Gastrocnemius medialis (tissue), 4 donors: ENCODE data around the gene ABHD15. TPM values are rescaled to one million over a fixed set of nuclear protein-coding genes. Genes with fewer than 3 reads are reported as not detected.

Experiments
- ATAC-seq, 2 donors: fragments of 150-250 bp; one replicate each; pipeline ENCODE4 v1.9.1; 2016
- DNase-seq, 2 donors: peaks; one replicate each; pipeline ENCODE4 v3.0.0-alpha.2; 2019
- H3K27ac ChIP-seq, 4 donors: fragments of 200-600 bp; sonication (generic); 1 replicate in 1 of 4; 2 replicates in 3 of 4; pipeline ENCODE4 v1.5.1; 2016 to 2018; ENCODE audit warnings: mild to moderate bottlenecking in 2 of 4, moderate library complexity in 1 of 4
- H3K27me3 ChIP-seq, 3 donors: fragments of 200-600 bp; sonication (generic) in 2 of 3; 1 replicate in 1 of 3; 2 replicates in 2 of 3; pipeline versions ENCODE4 v1.5.1 to v1.6.0; 2016 to 2019; ENCODE audit warnings: mild to moderate bottlenecking in 1 of 3, moderate library complexity in 1 of 3
- H3K36me3 ChIP-seq, 2 donors: fragments of 200-600 bp; sonication (generic) in 1 of 2; one replicate each; pipeline ENCODE4 v1.5.1; 2017 to 2018
- H3K4me1 ChIP-seq, 2 donors: fragments of 200-600 bp; sonication (generic) in 1 of 2; one replicate each; pipeline ENCODE4 v1.5.1; 2016 to 2017; ENCODE audit warnings: mild to moderate bottlenecking in 2 of 2
- H3K4me3 ChIP-seq, 4 donors: fragments of 200-600 bp; sonication (generic) in 3 of 4; 1 replicate in 1 of 4; 2 replicates in 3 of 4; pipeline ENCODE4 v1.5.1; 2016 to 2019; ENCODE audit warnings: mild to moderate bottlenecking in 2 of 4
- H3K9me3 ChIP-seq, 3 donors: fragments of 200-600 bp; sonication (generic) in 2 of 3; 1 replicate in 1 of 3; 2 replicates in 2 of 3; pipeline ENCODE4 v1.5.1; 2016 to 2019
- CTCF ChIP-seq, 5 experiments: fragments of 450-650 bp in 3 of 5; fragments of 200-600 bp in 2 of 5; sonication (generic) in 2 of 5; IDR thresholded peaks in 4 of 5; conservative IDR thresholded peaks in 1 of 5; 1 replicate in 4 of 5; 2 replicates in 1 of 5; pipeline ENCODE4 v1.5.1; 2016 to 2019; ENCODE audit warnings: antibody characterized with exemption in 5 of 5, mild to moderate bottlenecking in 3 of 5, moderate library complexity in 3 of 5
- POLR2A ChIP-seq, 2 donors: fragments of 450-650 bp; IDR thresholded peaks; one replicate each; pipeline ENCODE4 v1.6.1; 2017; ENCODE audit warnings: antibody characterized with exemption in 2 of 2, mild to moderate bottlenecking in 2 of 2, moderate library complexity in 2 of 2
- in situ Hi-C, 4 donors: fragments of 200-750 bp; cut with MboI; loops; one replicate each; pipeline versions ENCODE4 v1.15.0 to v1.8.0; 2017; ENCODE audit warnings: low sequenced_read_pairs in 4 of 4
- intact Hi-C: fragments of 100-400 bp; cut with DNase I; formaldehyde crosslinking; loops from one replicate; pipeline ENCODE4 v1.15.1; 2023; ENCODE audit warnings: low total_unique reads
- total RNA-seq, 4 donors: library from RNA; depleted of rRNA; stranded (reverse); fragments of >200 nt; gene quantifications; one replicate each; pipeline versions ENCODE4 v1.1.0 to v1.2.3, GENCODE V29; 2016

Gene ABHD15
- total RNA-seq, 4 donors from 2014 or later: 2.6 to 5.7 (median 5.0) TPM

DNA sequence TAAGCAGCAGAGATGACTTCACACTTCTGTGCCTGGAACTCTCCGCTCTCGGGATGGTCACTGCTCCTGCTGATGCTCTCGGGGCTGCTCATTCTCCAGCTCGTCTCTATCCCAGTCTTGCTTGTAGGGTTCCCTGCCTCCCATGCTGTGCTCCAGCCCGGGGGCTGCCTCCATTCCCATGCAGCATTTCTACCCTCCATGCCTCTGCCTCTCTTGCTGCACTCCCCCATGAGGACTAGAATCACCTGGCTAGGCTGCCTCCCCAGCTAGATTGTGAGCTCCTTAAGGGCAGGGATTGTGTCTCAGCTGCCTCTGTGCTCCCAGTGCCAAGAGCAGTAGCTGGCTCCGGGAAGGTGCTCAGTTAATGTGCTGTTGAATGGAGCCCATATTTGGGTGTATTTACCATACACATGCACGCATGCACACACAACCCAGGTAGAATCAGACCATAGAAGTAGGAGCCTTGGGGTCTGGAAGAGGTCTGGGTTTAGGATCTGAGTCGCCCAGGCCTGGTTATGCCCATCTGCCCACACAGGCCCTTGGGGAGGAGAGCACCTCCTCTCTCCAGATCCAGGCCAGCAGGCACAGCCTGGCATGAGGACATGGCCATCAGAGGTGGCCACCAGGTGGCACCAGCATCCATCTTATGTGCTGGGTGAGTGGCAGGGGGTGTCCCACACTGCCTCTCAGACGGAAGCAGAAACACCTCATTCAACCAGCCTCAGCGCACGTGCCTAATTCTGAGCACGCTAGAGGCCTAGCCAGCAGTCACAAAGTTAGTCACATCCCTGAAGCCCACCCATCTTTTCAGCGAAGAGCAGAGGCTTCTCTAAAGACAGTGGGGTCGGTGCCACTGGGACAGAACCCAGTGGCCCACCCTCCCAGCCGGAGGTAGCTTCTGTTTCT lies 13.3 kb upstream of the ABHD15 start:
- ATAC-seq (peak; percentile 76 to 92), DNase-seq (peak; percentile 62 to 83)
- Histone ChIP-seq H3K4me3 (no peak overlapping the region), H3K4me1 (peaks cover 23 to 28% of the 10 kb centered on the region in 2 donors), H3K9me3 (no peaks in the 10 kb centered on the region), H3K27ac (peak overlapping the region in 3 of 4 donors; percentile 2 to 53 (median 31)), H3K27me3 (no peaks in the 10 kb centered on the region), H3K36me3 (peaks cover 0 to 71% of the 10 kb centered on the region in 2 donors)
- in situ Hi-C loops (loop anchor here in 2 of 4 donors (10.0 to 25.0 kb wide), 2 partner anchors 205 to 357 kb away; partner anchors contain the start of genes EFCAB5 (in 1 of the 2) and SSH2 (in 1 of the 2)), intact Hi-C loops (loop anchor here (1.0 to 10.0 kb wide), 6 partner anchors 11 to 513 kb away; partner anchors contain the start of gene SSH2)
- TF ChIP-seq POLR2A (IDR thresholded peaks at IDR 0.05) (no peak), CTCF (IDR thresholded peaks at IDR 0.05 in 4 of 5, conservative IDR thresholded peaks at IDR 0.05 in 1 of 5) (peak; percentile 82 to 95 (median 94))

DNA sequence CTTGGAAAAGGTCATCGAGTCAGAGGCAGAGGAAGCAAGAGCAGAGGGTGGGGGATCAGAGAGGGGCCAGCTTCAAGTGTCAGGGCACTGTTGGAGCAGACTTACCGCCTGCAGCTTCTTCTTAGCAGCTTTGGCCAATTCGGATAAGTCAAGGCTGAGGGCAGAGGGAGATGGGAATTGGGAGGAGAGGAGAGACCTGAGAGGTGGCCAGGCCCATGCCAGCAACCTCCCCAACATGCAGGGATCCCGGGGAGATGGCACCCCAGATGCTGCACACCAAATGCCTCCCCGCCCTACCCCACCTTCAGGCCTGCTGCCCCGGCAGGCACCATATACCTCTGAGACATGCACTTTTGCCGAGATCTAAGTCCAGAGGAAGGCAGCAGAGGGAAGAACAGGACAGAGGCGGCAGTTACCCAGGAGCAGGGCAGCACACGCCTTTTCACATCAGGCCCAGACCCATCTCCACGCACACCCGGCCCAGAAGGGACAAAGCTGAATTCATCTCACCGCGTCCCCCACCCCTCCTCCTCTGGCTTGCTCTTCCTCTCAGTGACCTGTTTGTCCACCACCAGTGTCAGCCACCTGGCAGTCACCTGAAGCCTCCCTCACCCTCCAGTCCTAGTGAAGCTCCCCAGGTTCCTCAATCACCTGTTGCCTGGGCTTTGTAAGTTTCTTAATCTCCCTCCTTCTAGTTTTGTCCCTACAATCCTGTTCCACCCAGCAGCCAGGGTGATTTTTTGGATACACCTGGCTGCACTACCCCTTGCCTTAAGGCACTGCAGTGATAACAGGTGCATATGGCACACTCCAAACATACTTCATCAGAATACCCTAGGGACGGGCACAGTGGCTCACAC lies 12.0 kb upstream of the ABHD15 start:
- Histone ChIP-seq H3K36me3 (peaks cover 0 to 82% of the 10 kb centered on the region in 2 donors), H3K9me3 (no peaks in the 10 kb centered on the region), H3K27ac (no peak overlapping the region), H3K4me1 (peaks cover 13 to 15% of the 10 kb centered on the region in 2 donors), H3K27me3 (no peaks in the 10 kb centered on the region), H3K4me3 (no peak overlapping the region)
- DNase-seq (no peak), ATAC-seq (no peak)
- in situ Hi-C loops: loop anchor here in 2 of 4 donors (10.0 to 25.0 kb wide), 2 partner anchors 206 to 358 kb away; partner anchors contain the start of genes EFCAB5 (in 1 of the 2) and SSH2 (in 1 of the 2)
- TF ChIP-seq POLR2A (IDR thresholded peaks at IDR 0.05) (no peak), CTCF (IDR thresholded peaks at IDR 0.05 in 4 of 5, conservative IDR thresholded peaks at IDR 0.05 in 1 of 5) (no peak)
- intact Hi-C loops: no loop called here

DNA sequence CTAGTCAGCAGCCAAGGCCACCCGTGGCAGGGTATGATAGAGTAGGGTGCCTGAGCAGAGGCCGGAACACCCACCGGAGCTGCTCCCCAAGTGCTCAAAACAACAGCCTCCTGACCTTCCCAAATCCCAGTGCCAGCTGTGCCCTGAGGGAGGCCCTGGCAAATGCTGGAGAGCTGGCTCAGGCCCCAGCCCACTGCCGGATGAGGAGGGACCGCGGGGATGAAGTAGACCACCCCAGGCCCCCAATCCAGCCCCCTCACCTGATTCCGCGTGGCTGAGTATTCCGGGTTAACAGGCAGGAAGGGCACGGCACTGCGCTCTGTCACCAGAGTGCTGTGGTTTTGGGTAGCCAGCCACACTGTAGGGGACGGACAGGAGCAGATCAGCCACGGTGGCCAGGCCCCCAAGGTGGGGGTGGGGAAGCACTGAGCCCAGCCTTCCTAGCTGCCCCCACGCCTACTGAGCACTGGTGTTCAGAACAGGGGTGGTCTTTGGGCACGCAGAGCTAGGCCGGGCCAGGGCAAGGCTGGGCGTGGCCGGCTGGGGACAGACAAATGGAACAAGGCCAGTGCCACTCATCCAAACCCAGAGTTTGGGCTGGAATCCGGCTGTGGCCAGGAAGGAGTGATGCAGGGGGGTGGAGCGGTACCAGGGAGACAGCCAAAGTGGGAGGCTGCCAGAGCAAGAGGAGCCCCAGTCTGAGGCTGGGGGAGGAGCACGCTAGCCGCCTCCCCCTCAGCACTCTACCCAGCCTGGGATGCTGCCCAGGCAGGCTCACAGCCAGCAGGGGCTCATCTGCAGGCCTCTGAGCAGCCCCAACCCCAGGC lies 10.8 kb upstream of the ABHD15 start:
- H3K4me3 ChIP-seq: no peak overlapping the region
- intact Hi-C loops (no loop called here), in situ Hi-C loops (loop anchor here in 2 of 4 donors (10.0 to 25.0 kb wide), 2 partner anchors 207 to 360 kb away; partner anchors contain the start of genes EFCAB5 (in 1 of the 2) and SSH2 (in 1 of the 2))
- no peaks in the 10 kb centered on the region for H3K27me3 ChIP-seq
- DNase-seq (peak in 1 of 2 donors; percentile 14), ATAC-seq (no peak)
- peaks cover 3 to 11% of the 10 kb centered on the region in 2 donors for H3K4me1 ChIP-seq
- TF ChIP-seq POLR2A (IDR thresholded peaks at IDR 0.05) (no peak), CTCF (IDR thresholded peaks at IDR 0.05 in 4 of 5, conservative IDR thresholded peaks at IDR 0.05 in 1 of 5) (no peak)
- no peak overlapping the region for H3K27ac ChIP-seq
- H3K9me3 ChIP-seq: no peaks in the 10 kb centered on the region
- H3K36me3 ChIP-seq: peaks cover 0 to 77% of the 10 kb centered on the region in 2 donors

DNA sequence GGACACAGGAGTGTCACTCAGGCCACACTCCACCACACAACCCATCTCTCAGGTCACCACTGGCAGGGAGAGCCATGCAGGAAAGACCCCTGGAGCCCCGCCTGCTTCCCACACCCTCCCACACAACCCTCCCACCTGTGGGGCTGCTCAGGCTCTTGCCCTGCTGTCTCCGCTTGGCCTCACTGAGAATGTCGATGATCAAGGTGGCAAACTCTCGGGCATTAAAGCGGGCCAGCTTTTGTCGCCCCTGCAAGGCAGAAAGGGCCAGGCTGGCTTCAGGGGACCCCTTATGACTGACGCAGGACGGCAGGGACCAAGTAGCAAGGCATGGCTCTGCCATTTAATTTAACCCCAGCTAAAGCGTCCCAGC lies 10.1 kb upstream of the ABHD15 start:
- Histone ChIP-seq H3K36me3 (peaks cover 0 to 72% of the 10 kb centered on the region in 2 donors), H3K4me1 (peaks cover 5 to 6% of the 10 kb centered on the region in 2 donors), H3K9me3 (no peaks in the 10 kb centered on the region), H3K27me3 (no peaks in the 10 kb centered on the region), H3K4me3 (no peak overlapping the region), H3K27ac (no peak overlapping the region)
- intact Hi-C loops: no loop called here
- TF ChIP-seq POLR2A (IDR thresholded peaks at IDR 0.05) (no peak), CTCF (IDR thresholded peaks at IDR 0.05 in 4 of 5, conservative IDR thresholded peaks at IDR 0.05 in 1 of 5) (no peak)
- DNase-seq: no peak
- ATAC-seq: no peak
- in situ Hi-C loops: loop anchor here in 2 of 4 donors (10.0 to 25.0 kb wide), 2 partner anchors 208 to 360 kb away; partner anchors contain the start of genes EFCAB5 (in 1 of the 2) and SSH2 (in 1 of the 2)
